Colon (tissue), 2 donors: ENCODE measurements around the gene ADGRA3.
"Not testable (repeated sequence)": the region's sequence is repeated elsewhere in the genome, so short reads cannot be mapped to it uniquely, and the experiment has no call there.

ENCODE experiments used
- FAIRE-seq: peaks from 2 replicates; lab custom pipeline; 2012; peaks lifted over from hg19 to GRCh38; lab: Jason Lieb, UNC
- donor health status: control.
- donor health status: control.

Gene ADGRA3

GRCh38 chr4:22478426-22478825 lies 37.4 kb downstream of the ADGRA3 start:
- no peak for FAIRE-seq

- FAIRE-seq: no peak
Measured at GRCh38 chr4:22477813-22478182, 38.1 kb downstream of the ADGRA3 start.

GRCh38 chr4:22477136-22477812 lies 38.6 kb downstream of the ADGRA3 start:
- peak; percentile 87 for FAIRE-seq

GRCh38 chr4:22476011-22476410 lies 39.9 kb downstream of the ADGRA3 start:
- FAIRE-seq: no peak

- not testable (repeated sequence) for FAIRE-seq
Measured at GRCh38 chr4:22475311-22475646, 40.6 kb downstream of the ADGRA3 start.

- FAIRE-seq: no peak
Measured at GRCh38 chr4:22474636-22475310, 41.1 kb downstream of the ADGRA3 start.

GRCh38 chr4:22473268-22473667 lies 42.6 kb downstream of the ADGRA3 start:
- FAIRE-seq: no peak

GRCh38 chr4:22471999-22472461 lies 43.8 kb downstream of the ADGRA3 start:
- FAIRE-seq: no peak

GRCh38 chr4:22471419-22471818 lies 44.4 kb downstream of the ADGRA3 start:
- no peak for FAIRE-seq

GRCh38 chr4:22466581-22466980 lies 49.3 kb downstream of the ADGRA3 start:
- no peak for FAIRE-seq

- FAIRE-seq: no peak
Measured at GRCh38 chr4:22465996-22466395, 49.9 kb downstream of the ADGRA3 start.

GRCh38 chr4:22465349-22465748 lies 50.5 kb downstream of the ADGRA3 start:
- no peak for FAIRE-seq

GRCh38 chr4:22463179-22463578 lies 52.7 kb downstream of the ADGRA3 start:
- FAIRE-seq: no peak

GRCh38 chr4:22462688-22463087 lies 53.2 kb downstream of the ADGRA3 start:
- no peak for FAIRE-seq

- no peak for FAIRE-seq
Measured at GRCh38 chr4:22460266-22460665, 55.6 kb downstream of the ADGRA3 start.

- no peak for FAIRE-seq
Measured at GRCh38 chr4:22458098-22458497, 57.8 kb downstream of the ADGRA3 start.

- FAIRE-seq: no peak
Measured at GRCh38 chr4:22457348-22457747, 58.5 kb downstream of the ADGRA3 start.

GRCh38 chr4:22456291-22456690 lies 59.6 kb downstream of the ADGRA3 start:
- no peak for FAIRE-seq

GRCh38 chr4:22454955-22455354 lies 60.9 kb downstream of the ADGRA3 start:
- no peak for FAIRE-seq

- no peak for FAIRE-seq
Measured at GRCh38 chr4:22454216-22454838, 61.5 kb downstream of the ADGRA3 start.

GRCh38 chr4:22444813-22445212 lies 71.1 kb downstream of the ADGRA3 start:
- no peak for FAIRE-seq

- no peak for FAIRE-seq
Measured at GRCh38 chr4:22442956-22443355, 72.9 kb downstream of the ADGRA3 start.

- no peak for FAIRE-seq
Measured at GRCh38 chr4:22440999-22441398, 74.9 kb downstream of the ADGRA3 start.

- no peak for FAIRE-seq
Measured at GRCh38 chr4:22439947-22440346, 75.9 kb downstream of the ADGRA3 start.
